Astrocyte of the spinal cord (primary cell): Measurements from ENCODE around the gene PRSS57.
"Not testable (repeated sequence)": the region's sequence is repeated elsewhere in the genome, so short reads cannot be mapped to it uniquely, and the experiment has no call there.

Source experiments
- DNase-seq: peaks from one replicate; pipeline ENCODE4 v3.0.0; 2011; ENCODE audit warnings: low read depth, low spot score
- H3K4me3 ChIP-seq: 2 replicates; pipeline ENCODE4 v1.5.1; 2011; ENCODE audit warnings: low read depth, mild to moderate bottlenecking, low read length, moderate library complexity
- in situ Hi-C: cut with HindIII; loops from 2 replicates; pipeline ENCODE4 v1.10.0; 2017; ENCODE audit warnings: low sequenced_read_pairs
- TF ChIP-seq, protein P1 (sequence below): IDR thresholded peaks from 2 replicates; pipeline ENCODE4 v1.5.1; 2012; ENCODE audit warnings: low read depth, mild to moderate bottlenecking, low read length, inconsistent platforms

The PRSS57 gene

GRCh38 chr19:695352-695949 lies at the start of gene PRSS57:
Gene PRSS57 (minus strand): TSS chr19:695452. CDS start chr19:695430, 22 bp downstream.
- in situ Hi-C loops: no loop called here
- TF ChIP-seq, protein P1, sequence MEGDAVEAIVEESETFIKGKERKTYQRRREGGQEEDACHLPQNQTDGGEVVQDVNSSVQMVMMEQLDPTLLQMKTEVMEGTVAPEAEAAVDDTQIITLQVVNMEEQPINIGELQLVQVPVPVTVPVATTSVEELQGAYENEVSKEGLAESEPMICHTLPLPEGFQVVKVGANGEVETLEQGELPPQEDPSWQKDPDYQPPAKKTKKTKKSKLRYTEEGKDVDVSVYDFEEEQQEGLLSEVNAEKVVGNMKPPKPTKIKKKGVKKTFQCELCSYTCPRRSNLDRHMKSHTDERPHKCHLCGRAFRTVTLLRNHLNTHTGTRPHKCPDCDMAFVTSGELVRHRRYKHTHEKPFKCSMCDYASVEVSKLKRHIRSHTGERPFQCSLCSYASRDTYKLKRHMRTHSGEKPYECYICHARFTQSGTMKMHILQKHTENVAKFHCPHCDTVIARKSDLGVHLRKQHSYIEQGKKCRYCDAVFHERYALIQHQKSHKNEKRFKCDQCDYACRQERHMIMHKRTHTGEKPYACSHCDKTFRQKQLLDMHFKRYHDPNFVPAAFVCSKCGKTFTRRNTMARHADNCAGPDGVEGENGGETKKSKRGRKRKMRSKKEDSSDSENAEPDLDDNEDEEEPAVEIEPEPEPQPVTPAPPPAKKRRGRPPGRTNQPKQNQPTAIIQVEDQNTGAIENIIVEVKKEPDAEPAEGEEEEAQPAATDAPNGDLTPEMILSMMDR: no peak
- no peak for DNase-seq
- H3K4me3 ChIP-seq: no peak within 1 kb of the TSS

DNA sequence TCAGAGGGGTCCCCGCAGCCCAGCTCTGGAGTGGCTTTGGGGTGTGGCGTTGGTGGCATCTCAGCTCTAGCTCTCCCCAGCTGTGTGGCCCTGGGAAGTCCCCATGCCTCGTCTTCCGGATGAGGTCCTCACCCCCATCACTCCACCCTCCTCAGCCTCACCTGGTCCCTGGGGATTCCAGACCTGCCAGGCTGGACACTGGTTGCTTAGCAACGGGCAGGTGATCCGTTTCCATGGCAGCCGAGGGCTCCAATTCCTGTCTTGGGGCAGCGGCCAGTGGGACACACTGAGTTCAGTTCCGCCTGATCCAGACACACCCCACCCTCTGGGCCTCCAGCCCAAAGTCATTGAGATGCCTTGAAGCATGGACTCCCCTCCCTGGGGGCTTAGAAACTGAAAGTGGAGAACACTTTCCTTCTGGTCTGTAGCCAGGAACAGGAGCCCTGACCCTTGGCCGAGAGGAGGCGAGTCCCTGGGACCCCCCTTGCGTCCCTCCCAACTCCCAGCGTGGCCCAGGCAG lies 48.0 kb upstream of the PRSS57 start:
- in situ Hi-C loops: no loop called here
- H3K4me3 ChIP-seq: no peak overlapping the region
- DNase-seq: no peak
- TF ChIP-seq, protein P1: no peak

DNA sequence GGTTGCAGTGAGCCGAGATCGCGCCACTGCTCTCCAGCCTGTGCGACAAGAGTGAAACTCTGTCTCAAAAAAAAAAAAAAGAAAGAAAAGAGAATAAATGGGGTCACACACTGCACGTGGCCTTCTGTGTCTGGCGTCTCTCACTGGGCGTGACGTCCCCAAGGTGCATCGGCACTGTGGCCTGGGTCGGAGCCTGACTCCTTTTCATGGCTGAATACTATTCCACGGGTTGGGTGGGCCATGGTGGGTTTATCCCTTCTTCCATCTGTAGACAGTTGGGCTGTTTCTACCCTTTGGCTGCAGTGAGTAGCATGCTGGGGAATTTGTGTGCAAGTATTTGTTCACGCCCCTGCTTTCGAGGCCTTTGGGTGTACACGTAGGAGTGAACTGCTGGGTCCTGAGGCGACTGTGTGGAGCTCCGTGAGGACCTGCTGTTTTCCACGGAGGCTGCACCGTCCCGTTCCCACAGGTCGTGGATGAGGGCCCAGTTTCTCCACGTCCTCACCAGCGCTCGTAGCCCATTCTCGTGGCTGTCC lies 47.4 kb upstream of the PRSS57 start:
- TF ChIP-seq, protein P1: no peak
- no peak for DNase-seq
- no peak overlapping the region for H3K4me3 ChIP-seq
- in situ Hi-C loops: no loop called here

GRCh38 chr19:741506-742131 lies 46.4 kb upstream of the PRSS57 start:
- TF ChIP-seq, protein P1: peak; percentile 17
- no peak overlapping the region for H3K4me3 ChIP-seq
- in situ Hi-C loops: no loop called here
- DNase-seq: no peak

- H3K4me3 ChIP-seq, DNase-seq, in situ Hi-C loops: not testable (repeated sequence)
These were observed 45.7 kb upstream of the PRSS57 start for GRCh38 chr19:740816-741505.

DNA sequence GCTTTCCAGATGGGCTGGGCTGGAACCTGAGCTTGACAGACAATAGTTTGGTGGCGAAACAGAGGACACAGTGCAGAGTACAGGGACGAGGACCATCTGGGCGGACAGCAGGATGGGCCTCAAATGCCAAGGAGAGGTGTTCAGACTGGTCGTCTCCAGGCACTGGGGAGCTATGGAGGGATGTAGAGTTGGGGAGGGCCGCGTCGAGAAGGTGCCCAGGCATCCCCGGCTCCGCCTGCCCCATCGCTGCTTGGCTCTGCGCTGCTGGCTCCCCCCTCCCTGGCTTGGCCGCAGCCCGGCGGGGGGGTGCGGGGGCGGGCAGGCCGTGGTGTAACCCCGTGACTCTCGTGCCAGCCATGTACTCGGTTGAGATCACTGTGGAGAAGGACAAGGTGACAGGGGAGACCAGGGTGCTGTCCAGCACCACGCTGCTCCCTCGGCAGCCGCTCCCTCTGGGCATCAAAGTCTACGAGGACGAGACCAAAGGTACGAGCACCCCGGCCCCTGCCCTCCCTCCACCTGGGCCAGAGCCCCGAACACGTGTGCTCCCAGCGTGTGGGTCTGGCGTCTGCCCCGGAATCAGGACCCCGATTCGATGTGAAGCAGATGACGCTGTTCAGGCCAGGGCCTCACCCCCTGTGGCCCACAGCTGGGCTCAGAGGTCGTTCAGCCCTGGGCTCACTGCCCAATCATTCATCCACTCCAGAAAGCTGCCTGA lies 44.9 kb upstream of the PRSS57 start:
- TF ChIP-seq, protein P1: no peak
- DNase-seq: no peak
- H3K4me3 ChIP-seq: no peak overlapping the region
- in situ Hi-C loops: no loop called here
